MM.1S (cell line): ENCODE measurements around the gene SNX5.

Source experiments
- CTCF ChIP-seq: fragments of 300-600 bp; sonication (generic); IDR thresholded peaks from 2 replicates; pipeline ENCODE4 v1.5.1; 2016; ENCODE audit warnings: antibody characterized with exemption, low read length, mixed read lengths
- EZH2 ChIP-seq: fragments of 300-600 bp; sonication (generic); optimal IDR thresholded peaks from 2 replicates; pipeline ENCODE3; 2017; ENCODE audit warnings: low read depth, mild to moderate bottlenecking, antibody characterized with exemption, low read length, mixed read lengths
- EZH2phosphoT487 ChIP-seq: fragments of 300-600 bp; sonication (generic); IDR thresholded peaks from 2 replicates; pipeline ENCODE4 v1.6.1; 2018; ENCODE audit warnings: antibody characterized with exemption, low read length

DNA sequence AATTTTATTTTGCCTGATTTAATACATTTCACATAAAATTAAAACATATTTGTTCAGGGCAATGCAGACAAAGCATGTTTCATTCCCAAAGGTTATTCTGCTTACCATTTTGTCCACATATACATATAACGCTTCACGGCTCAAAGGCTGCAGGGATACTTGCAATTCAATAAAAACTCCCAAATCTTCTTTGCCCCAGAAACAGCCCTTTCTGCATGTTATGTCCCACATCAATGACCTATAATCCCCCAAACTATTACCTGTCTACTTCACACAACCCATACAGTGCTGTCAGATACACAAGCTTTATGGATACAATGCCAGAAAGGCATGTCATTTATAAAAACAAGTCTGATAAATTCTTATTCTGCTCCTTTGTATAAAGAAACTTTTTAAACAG, 20.2 kb downstream of the SNX5 start:
- TF ChIP-seq CTCF (no peak), EZH2 (no peak), EZH2phosphoT487 (no peak)
